Activated effector memory CD4-positive, alpha-beta T cell treated with Interleukin-2 at 50 U/mL for 16 hours (primary cell): ENCODE data around the gene ITPRID2.

Experiments
- DNase-seq: peaks from one replicate; pipeline ENCODE4 v3.0.0-alpha.2; 2020

The ITPRID2 gene

DNA sequence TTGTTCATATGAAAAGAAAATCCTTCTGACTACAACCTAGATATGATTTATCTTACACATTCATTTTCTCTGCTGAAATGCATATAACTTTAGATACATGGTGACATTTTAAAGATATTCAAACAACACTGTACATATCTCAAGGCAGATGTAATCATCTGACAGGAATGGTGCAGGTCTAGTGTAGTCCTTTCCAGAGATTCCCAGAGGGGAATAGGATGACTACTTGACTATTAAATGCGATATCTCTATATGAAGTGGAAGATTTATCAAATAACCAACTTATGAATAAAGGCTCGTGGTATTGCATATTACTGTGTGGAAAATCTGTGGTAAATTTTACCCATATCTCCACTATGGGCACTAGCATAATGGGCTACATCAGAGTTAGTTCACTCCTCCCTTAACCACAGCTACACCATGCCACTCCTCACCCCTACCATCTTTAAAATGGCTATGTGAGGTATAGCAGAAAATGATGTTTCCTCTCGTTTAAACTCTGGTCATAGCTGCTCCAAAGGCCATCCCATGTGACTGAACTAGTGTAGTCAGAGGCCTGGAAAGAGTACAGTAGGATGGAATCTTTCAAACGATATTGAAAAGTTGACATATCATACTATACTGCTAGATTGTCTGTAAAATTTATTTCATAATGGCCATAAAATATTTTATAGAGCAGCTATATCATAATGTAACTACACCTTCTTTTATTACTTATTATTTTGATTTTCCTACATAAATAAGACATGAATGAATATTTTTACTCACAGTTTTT lies 9.1 kb upstream of the ITPRID2 start:
- DNase-seq: no peak

DNA sequence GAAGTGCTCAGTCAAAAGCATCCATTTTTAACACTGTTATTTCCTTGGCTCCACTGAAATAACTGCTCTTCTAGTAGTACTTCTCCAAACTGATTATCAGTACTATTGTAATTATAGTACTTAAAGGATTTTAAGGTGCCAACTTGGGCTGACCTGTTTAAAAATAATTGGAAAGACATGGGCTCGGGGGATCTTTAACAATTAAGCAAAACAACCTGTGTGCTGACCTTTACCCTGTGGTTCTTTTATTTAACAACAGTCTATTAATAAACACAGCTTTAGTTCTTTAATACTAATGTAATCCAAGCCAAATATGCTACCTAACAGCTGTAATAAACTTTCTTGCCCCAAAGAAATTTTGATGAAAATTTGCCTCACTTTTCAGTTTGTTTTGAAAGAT lies 6.9 kb upstream of the ITPRID2 start:
- DNase-seq: no peak

GRCh38 chr2:181885096-181885495 lies 6.4 kb upstream of the ITPRID2 start:
- DNase-seq: no peak

DNA sequence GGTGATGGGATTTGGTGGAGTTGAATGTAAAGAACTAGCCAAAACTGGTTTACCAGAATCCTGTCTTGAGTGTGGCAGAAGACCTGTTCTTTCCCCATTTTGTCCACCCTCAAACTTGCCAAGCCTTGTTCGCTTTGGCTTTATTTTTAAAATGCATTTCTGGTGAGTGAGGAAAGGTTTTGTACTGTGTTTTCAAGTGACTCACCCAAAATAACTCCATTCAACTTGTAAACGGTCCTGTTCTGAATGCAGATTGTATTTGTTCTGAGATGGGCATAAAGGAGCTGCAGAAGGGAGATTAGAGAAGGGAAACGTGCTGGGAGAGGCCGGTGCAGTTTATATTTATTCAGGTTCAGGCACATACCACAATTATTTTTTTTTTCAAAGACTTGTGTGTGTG lies 5.3 kb upstream of the ITPRID2 start:
- DNase-seq: no peak

GRCh38 chr2:181887045-181887444 lies 4.5 kb upstream of the ITPRID2 start:
- no peak for DNase-seq

DNA sequence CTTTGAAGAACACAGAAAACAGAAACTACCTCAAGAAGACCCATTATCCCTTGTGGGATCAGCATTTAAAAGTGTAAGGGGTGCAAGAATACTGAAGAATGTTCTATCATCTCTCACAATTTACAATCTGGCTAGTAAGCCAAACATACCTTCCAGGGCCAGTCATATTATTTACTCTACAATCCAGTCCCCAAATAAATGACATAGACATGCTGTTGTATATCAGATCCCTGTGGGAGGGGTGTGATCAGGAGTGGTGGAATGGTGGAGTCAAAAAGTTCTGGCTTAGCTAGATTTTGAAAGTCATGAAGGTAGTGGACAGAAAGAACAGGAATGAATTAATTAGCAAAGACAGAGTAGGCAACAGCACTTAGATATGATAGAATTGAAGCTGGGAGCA lies 1.8 kb upstream of the ITPRID2 start:
- DNase-seq: no peak

DNA sequence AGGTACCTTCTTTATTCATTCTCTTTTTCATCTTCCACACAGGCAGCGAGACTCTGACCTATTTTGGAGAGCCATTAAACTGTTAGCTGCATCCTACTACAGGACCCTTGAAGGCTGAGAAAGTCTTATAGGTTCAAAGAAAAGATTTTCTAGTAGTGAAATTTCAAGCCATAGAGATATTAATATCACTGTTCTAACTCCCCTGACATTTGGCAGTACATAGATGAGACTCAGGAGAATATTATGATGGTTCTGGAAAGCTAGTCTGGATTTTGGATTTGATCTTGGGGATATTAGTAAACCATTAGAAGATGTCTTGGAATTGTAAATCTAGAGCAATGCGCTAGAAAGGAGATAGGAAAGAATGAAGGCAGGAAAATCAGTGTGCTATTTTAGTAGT lies 1.3 kb upstream of the ITPRID2 start:
- DNase-seq: no peak

- peak; percentile 49 for DNase-seq
Measured at GRCh38 chr2:181891966-181892798, 652 bp downstream of the ITPRID2 start.

DNA sequence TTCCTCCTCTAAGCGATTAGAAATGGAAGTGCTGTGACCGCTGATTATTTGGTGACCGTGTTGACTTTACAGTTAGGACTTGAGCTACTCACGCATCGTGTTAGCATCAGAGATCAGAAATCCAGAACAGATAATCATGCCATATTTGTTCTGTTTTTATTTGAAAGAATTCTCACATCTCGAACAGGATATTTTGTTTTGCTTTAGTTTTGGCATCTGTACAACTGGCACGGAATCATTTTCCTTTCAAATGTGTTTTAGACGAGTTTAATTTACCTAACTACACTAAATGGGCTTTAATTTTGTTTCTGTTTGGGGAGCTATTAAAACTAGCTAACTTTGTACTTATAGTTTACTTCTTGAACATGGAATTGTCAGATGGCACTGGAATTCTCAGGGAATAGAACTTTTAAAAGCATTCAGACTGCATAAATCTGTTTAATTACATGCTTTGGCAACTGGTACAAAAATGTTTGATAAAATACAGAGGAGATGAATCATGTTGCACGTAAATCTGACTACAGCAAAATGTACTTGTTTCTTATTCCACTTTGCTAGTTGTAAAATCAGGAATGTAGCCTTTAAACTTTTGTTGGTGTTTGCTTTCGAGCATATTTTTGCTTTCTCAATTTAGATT lies 1.4 kb downstream of the ITPRID2 start:
- DNase-seq: no peak

- no peak for DNase-seq
Measured at GRCh38 chr2:181894381-181894780, 2.9 kb downstream of the ITPRID2 start.

DNA sequence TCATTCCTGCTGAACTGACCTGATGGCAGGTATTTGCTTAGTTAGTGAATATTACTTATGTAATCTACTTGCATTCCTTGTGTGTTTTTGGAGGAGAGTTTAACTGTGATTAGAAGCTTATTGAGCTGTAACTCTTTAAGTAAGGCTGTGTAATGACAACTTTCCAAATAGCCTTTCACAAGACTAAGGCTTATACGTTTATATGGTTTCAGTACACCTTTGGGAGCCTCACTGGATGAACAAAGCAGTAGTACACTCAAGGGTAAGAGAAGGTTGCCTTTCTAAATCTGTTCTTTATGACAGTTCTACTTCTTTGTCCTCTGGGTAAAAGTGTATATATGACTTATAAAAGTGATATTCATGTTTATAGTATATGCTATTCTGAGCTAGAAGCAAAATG lies 4.3 kb downstream of the ITPRID2 start:
- DNase-seq: no peak

DNA sequence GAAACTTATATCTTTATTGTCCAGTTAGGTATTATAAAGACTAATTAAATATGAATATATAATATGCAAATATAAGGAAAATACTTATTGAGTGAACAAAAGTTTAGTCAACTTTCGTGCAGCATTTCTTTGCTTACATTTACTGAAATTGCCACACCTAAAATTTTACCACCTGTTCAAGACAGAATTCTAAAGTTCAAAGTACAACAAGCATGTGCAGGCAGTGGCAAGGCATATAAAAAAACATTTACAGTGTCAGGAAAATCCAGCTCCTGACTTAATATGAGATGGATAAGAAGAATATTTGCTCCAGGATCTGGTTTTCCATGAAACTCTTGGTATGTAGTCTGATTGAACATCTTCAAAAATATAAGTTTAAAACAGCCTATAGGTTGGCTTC lies 4.8 kb downstream of the ITPRID2 start:
- no peak for DNase-seq

DNA sequence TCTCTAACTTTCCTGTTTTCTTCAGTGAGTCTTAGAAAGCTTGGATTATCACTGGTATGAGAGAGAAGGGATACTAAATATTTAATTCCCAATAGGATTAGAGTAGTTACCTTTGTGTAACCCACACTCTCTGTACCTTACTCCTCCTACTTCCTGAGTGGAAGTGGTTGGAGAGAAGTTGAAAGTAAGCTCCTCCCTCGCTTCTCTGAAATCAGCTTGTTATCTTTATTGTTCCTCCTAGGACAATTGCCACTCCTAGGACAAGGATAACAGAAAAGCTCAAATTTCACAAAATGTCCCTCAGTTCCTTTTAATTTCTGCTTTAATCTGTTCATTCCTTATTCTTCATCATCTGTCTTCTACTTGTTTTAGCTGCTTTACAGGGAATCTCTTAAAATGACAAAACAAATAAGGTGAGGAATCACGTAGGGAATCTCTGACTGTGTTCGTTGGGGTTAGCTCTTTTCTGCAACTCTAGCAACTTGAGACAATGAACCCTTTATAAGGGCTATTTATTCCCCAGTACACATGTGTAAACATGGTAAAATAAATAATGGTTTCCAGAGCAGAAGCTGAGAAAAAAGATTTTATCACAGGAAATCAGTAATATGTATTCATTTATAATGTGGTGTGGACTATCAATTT lies 8.6 kb downstream of the ITPRID2 start:
- DNase-seq: no peak

DNA sequence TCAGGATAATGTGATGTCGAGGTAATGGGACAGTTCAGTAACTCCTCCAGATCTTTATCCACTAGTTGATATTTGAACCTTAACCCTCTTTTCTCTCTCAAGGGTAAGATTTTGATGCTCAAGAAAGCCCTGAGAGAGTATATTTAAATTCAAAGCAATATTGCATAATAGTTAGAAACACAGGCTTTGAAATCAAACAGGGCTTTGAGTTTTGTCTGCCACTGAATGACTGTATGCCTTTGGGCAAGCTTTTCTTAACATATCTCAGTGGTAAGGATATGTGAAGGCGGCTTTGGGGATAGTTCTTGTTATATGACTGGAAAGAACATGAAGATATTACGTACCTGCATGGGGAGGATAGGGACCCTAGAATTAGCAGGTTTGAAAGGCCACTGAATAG lies 11.1 kb downstream of the ITPRID2 start:
- no peak for DNase-seq

GRCh38 chr2:181904022-181904632 lies 12.6 kb downstream of the ITPRID2 start:
- DNase-seq: no peak

- no peak for DNase-seq
Measured at GRCh38 chr2:181907057-181907456, 15.5 kb downstream of the ITPRID2 start.

DNA sequence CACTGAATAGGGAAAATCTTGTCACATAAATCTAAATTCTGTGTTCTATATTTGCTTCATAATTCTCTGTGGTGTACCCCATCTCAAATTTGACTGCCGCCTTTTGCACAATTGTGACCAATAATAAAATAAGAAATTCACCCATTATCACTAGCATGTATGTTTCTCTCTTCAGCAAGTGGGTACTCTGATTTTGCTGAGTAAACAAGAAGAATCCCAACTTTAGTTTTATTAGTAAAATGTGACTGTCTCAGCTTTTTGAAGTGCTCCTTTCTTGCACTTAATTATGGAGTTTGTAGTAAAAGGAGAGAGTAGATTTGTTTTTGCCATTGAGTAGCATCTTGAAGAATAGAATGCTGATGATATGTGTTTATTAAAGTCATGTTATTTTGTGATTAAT lies 16.1 kb downstream of the ITPRID2 start:
- DNase-seq: no peak

GRCh38 chr2:181910028-181910831 lies 18.7 kb downstream of the ITPRID2 start:
- DNase-seq: no peak

GRCh38 chr2:181911830-181912229 lies 20.3 kb downstream of the ITPRID2 start:
- no peak for DNase-seq

GRCh38 chr2:181915102-181915501 lies 23.6 kb downstream of the ITPRID2 start:
- DNase-seq: no peak

GRCh38 chr2:181916726-181917718 lies 25.5 kb downstream of the ITPRID2 start:
- no peak for DNase-seq
